Measurements from ENCODE around the gene CAV3. TPM values are rescaled to one million over a fixed set of nuclear protein-coding genes. Genes with fewer than 3 reads are reported as not detected.

CAV3 gene
- polyA plus RNA-seq, 3 donors, result not detected

- no peaks in the 10 kb centered on the region for H3K79me2 ChIP-seq (ENCODE audit: insufficient read depth, low read length)
- TF ChIP-seq CTCF (IDR thresholded peaks at IDR 0.05), result no peak
- Mint-ChIP-seq H3K27ac (peak overlapping the region in 1 of 7 donors; percentile 45), H3K4me1 (no peaks in the 10 kb centered on the region), H3K9me3 (peaks cover 4 to 20% (median 7%) of the 10 kb centered on the region in 7 donors), H3K27me3 (ENCODE audit: low read depth in 3 of 3) (peaks cover 0 to 4% (median 0%) of the 10 kb centered on the region in 3 donors), H3K4me3 (no peak overlapping the region), H3K36me3 (no peaks in the 10 kb centered on the region)
- no peaks in the 10 kb centered on the region for H4K20me1 ChIP-seq (ENCODE audit: insufficient read depth, low read length)
- intact Hi-C loops (cut with micrococcal nuclease), result no loop called here
- H3K27ac ChIP-seq (ENCODE audit: low read depth in 1 of 2, low read length in 2 of 2), result no peak overlapping the region
- H3K4me1 ChIP-seq (ENCODE audit: control insufficient read depth in 1 of 2, insufficient read depth in 2 of 2, low read length in 2 of 2), result no peaks in the 10 kb centered on the region
- no peaks in the 10 kb centered on the region for H3K36me3 ChIP-seq (replicated peaks in 1 of 2; ENCODE audit: control insufficient read depth in 1 of 2, insufficient read depth in 2 of 2, low read length in 2 of 2)
- WGBS (ENCODE audit: insufficient coverage), result 93% methylated on average over 1 of the region's 3 CpGs
- H3K27me3 ChIP-seq (ENCODE audit: control insufficient read depth in 2 of 2, insufficient read depth in 2 of 2, low read length in 2 of 2), result no peaks in the 10 kb centered on the region
- no peak for DNase-seq
- no peak overlapping the region for H2AFZ ChIP-seq (ENCODE audit: insufficient read depth, low read depth, low read length, poor library complexity, severe bottlenecking)
- peaks cover 0 to 25% of the 10 kb centered on the region in 2 donors for H3K9me3 ChIP-seq (replicated peaks in 1 of 2; ENCODE audit: control insufficient read depth in 1 of 2, insufficient read depth in 1 of 2, low read length in 2 of 2)
- no peak overlapping the region for H3K4me3 ChIP-seq (replicated peaks in 1 of 3; ENCODE audit: low read depth in 2 of 3, low read length in 3 of 3)
- H3K4me2 ChIP-seq (replicated peaks; ENCODE audit: extremely low read depth, low read length, poor library complexity, severe bottlenecking), result no peak overlapping the region
- no peak overlapping the region for H3K9ac ChIP-seq (ENCODE audit: insufficient read depth, low read length, poor library complexity, severe bottlenecking)
These were observed 60.6 kb downstream of the CAV3 start for GRCh38 chr3:8794247-8794646.

Other genes with a start within 250 kb of the CAV3 start
- under 1 TPM in 2 of 3 donors, not detected in 1; 0.09 to 0.51 TPM for gene LMCD1, start 232.0 kb upstream of the CAV3 start, polyA plus RNA-seq
- not detected for gene SSUH2, start 89.0 kb upstream of the CAV3 start, polyA plus RNA-seq
- under 1 TPM in 2 of 3 donors, not detected in 1; 0.03 to 0.07 TPM for gene OXTR, start 35.8 kb downstream of the CAV3 start, polyA plus RNA-seq
- gene RAD18, start 229.7 kb downstream of the CAV3 start, polyA plus RNA-seq, result 1 to 10 TPM; 1.9 to 6.9 (median 5.1) TPM

Data from CD14-positive monocyte (primary cell).